Ishikawa (cell line): Measurements from ENCODE around the gene NMT2.

ENCODE experiments used
- CEBPB ChIP-seq: IDR thresholded peaks from 2 replicates; pipeline ENCODE4 v1.6.1; 2012
- CREB1 ChIP-seq: IDR thresholded peaks from 2 replicates; pipeline ENCODE4 v1.6.1; 2012; ENCODE audit warnings: low read depth
- EGR1 ChIP-seq: IDR thresholded peaks from 2 replicates; pipeline ENCODE4 v1.6.1; 2012
- EP300 ChIP-seq: IDR thresholded peaks from 2 replicates; pipeline ENCODE4 v1.6.1; 2012; ENCODE audit warnings: borderline replicate concordance
- FOXM1 ChIP-seq: IDR thresholded peaks from 2 replicates; pipeline ENCODE4 v1.6.1; 2012; ENCODE audit warnings: low read depth, borderline replicate concordance
- NFIC ChIP-seq: IDR thresholded peaks from 2 replicates; pipeline ENCODE4 v1.6.1; 2012
- RAD21 ChIP-seq: IDR thresholded peaks from 2 replicates; pipeline ENCODE4 v1.6.1; 2012; ENCODE audit warnings: low read depth
- TAF1 ChIP-seq: IDR thresholded peaks from 2 replicates; pipeline ENCODE4 v1.6.1; 2012; ENCODE audit warnings: low read depth, mild to moderate bottlenecking
- TCF12 ChIP-seq: IDR thresholded peaks from 2 replicates; pipeline ENCODE4 v1.6.1; 2012; ENCODE audit warnings: low read depth
- TEAD4 ChIP-seq: IDR thresholded peaks from 2 replicates; pipeline ENCODE4 v1.6.1; 2012
- YY1 ChIP-seq: IDR thresholded peaks from 2 replicates; pipeline ENCODE4 v1.6.1; 2012; ENCODE audit warnings: low read depth
- ZBTB7A ChIP-seq: IDR thresholded peaks from 2 replicates; pipeline ENCODE4 v1.6.1; 2012; ENCODE audit warnings: low read depth
- TF ChIP-seq, protein P1 (sequence below): IDR thresholded peaks from 2 replicates; pipeline ENCODE4 v1.6.1; 2012; ENCODE audit warnings: low read depth, mild to moderate bottlenecking
- TF ChIP-seq, protein P2 (sequence below): IDR thresholded peaks from 2 replicates; pipeline ENCODE4 v1.6.1; 2012
- TF ChIP-seq, protein P3 (sequence below): IDR thresholded peaks from 2 replicates; pipeline ENCODE4 v1.6.1; 2012

NMT2 gene

DNA sequence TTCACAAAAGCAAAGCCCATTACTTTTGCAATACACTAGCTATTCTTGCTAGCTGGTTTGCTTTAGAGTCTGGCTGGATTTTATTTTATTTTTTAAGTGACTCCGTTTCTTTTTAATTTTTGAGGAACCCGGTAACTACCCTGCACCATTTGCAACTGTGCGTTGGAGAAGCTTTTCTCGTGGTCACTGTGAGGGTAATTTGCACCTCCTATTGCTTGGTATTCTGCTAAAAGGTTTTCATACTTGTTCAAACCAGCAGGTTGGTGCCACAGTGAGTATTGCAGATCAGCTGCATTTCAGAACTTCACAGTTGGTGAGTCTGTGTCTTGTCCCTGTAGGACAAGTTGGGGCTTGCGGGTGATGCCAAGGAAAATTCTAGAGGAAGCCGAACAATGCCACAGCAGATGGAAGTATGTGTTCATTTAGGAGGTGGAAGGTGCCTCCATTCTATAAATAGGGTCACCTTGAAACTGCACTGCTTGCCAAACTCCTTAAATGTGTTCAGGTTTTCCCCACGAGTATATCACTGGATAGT, 3.9 kb upstream of the NMT2 start:
- TF ChIP-seq NFIC (no peak), TEAD4 (no peak), FOXM1 (no peak), TAF1 (no peak), ZBTB7A (no peak)
- TF ChIP-seq, protein P1, sequence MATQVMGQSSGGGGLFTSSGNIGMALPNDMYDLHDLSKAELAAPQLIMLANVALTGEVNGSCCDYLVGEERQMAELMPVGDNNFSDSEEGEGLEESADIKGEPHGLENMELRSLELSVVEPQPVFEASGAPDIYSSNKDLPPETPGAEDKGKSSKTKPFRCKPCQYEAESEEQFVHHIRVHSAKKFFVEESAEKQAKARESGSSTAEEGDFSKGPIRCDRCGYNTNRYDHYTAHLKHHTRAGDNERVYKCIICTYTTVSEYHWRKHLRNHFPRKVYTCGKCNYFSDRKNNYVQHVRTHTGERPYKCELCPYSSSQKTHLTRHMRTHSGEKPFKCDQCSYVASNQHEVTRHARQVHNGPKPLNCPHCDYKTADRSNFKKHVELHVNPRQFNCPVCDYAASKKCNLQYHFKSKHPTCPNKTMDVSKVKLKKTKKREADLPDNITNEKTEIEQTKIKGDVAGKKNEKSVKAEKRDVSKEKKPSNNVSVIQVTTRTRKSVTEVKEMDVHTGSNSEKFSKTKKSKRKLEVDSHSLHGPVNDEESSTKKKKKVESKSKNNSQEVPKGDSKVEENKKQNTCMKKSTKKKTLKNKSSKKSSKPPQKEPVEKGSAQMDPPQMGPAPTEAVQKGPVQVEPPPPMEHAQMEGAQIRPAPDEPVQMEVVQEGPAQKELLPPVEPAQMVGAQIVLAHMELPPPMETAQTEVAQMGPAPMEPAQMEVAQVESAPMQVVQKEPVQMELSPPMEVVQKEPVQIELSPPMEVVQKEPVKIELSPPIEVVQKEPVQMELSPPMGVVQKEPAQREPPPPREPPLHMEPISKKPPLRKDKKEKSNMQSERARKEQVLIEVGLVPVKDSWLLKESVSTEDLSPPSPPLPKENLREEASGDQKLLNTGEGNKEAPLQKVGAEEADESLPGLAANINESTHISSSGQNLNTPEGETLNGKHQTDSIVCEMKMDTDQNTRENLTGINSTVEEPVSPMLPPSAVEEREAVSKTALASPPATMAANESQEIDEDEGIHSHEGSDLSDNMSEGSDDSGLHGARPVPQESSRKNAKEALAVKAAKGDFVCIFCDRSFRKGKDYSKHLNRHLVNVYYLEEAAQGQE: no peak
- TF ChIP-seq, protein P2, sequence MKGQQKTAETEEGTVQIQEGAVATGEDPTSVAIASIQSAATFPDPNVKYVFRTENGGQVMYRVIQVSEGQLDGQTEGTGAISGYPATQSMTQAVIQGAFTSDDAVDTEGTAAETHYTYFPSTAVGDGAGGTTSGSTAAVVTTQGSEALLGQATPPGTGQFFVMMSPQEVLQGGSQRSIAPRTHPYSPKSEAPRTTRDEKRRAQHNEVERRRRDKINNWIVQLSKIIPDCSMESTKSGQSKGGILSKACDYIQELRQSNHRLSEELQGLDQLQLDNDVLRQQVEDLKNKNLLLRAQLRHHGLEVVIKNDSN: no peak

DNA sequence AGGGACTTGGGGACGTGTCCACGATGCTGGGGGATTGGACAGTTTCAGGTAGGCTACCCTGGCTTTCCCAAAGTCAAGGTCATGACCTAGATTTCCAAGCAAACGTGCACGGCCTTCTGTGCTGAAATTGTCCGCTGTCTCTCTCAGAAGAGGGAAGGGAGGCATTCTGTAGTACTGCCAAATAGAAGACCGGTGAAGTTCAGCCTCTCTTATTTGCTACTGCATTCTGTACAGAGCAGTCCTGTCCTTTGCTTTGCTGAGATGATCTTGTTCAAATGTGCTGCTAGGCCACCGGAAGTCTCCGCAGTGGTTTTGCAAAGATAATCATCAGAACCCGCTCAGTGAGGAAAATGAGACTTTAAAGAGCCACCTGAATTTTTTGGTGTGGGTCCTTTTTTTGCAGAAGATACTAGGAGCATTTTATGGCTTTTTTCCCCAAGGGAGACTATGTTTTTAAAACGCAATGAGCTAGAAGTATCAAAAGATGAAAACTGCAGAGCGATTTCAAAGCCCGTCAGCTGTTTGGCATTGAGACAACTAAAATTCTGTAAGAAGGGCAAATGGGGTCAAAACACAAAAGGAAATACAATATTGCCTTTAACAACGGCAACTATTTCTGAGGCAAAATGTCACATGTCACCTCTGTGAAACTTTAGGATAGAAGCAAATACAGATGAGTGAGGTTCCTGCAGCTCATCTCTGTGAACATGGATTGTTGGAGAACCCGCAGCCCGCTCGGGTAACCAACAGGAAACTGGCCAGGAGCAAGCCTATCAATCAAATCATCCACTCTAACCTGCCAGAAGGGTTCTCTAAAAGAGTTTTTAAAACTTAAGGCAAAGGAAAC, 1.3 kb upstream of the NMT2 start:
- TF ChIP-seq RAD21 (no peak), TEAD4 (no peak), YY1 (no peak), CEBPB (no peak), TAF1 (no peak), EGR1 (no peak), ZBTB7A (no peak), EP300 (no peak)
- TF ChIP-seq, protein P3, sequence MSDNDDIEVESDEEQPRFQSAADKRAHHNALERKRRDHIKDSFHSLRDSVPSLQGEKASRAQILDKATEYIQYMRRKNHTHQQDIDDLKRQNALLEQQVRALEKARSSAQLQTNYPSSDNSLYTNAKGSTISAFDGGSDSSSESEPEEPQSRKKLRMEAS: no peak
- TF ChIP-seq, protein P1: no peak

DNA sequence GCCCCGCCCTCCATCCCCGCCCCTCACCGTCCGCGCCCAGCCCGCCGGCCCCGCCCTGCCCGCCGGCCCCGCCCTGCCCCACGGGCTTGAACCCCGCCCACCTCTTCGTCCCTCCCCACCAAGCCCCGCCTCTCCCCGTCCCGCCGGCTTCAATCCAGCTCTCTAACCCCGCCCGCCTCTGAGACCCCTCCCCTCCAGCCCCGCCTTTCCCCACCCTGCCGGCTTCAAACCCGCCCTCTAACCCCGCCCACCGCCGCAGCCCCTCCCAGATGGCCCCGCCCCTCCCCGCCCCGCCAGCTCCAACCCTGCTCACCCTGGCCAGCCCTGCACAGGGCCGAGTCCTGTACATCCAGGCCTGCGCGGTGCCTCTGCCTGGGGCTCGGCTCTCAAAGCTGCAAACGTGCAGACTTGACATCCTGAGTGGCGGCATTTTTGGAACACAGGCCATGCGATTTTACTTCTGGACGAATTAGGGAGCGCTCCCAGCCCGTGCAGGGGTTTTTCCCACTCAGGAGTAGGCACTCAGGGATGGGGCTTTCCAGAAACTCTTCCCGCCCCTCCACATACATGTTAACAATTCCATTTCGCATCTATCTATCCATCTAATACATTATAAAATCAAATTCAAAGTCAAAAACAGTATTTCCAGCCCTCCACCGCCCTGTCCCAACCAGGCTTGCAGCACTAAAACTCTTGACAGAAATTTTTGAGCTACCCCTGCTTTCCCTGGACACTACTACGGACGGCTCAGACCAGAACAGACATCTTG, 477 bp upstream of the NMT2 start:
- TF ChIP-seq NFIC (no peak), TEAD4 (no peak), FOXM1 (no peak), CEBPB (no peak), TCF12 (no peak), ZBTB7A (no peak), CREB1 (no peak), TAF1 (no peak; the same call in 1 of the 2 replicates), EGR1 (no peak), EP300 (no peak), YY1 (no peak), RAD21 (no peak)
- TF ChIP-seq, protein P3: no peak
- TF ChIP-seq, protein P2: no peak
- TF ChIP-seq, protein P1: no peak
